Neural progenitor cell (in vitro differentiated cells): ENCODE measurements around the gene CXCL3. TPM values are rescaled to one million over a fixed set of nuclear protein-coding genes. Genes with fewer than 3 reads are reported as not detected.

Source experiments
- DNase-seq: peaks from one replicate; pipeline ENCODE4 v3.0.0-alpha.2; 2016; ENCODE audit warnings: low spot score
- H2AFZ ChIP-seq: fragments of 200-600 bp; sonication (generic); replicated peaks from 2 replicates; pipeline ENCODE4 v1.6.1; 2016; ENCODE audit warnings: antibody characterized with exemption
- H3F3A ChIP-seq: fragments of 200-600 bp; sonication (generic); 2 replicates; pipeline ENCODE4 v1.6.1; 2016; ENCODE audit warnings: antibody characterized with exemption, low read depth
- H3K27ac ChIP-seq: fragments of 200-600 bp; sonication (generic); 2 replicates; pipeline ENCODE4 v1.5.1; 2016; ENCODE audit warnings: mild to moderate bottlenecking
- H3K27me3 ChIP-seq: fragments of 200-600 bp; sonication (generic); 2 replicates; pipeline ENCODE4 v1.6.1; 2016; ENCODE audit warnings: mild to moderate bottlenecking, moderate library complexity
- H3K36me3 ChIP-seq: fragments of 200-600 bp; sonication (generic); 2 replicates; pipeline ENCODE4 v1.5.1; 2016
- H3K4me1 ChIP-seq: fragments of 200-600 bp; sonication (generic); 2 replicates; pipeline ENCODE4 v1.6.1; 2016; ENCODE audit warnings: mixed run types
- H3K4me2 ChIP-seq: fragments of 200-600 bp; sonication (generic); 2 replicates; pipeline ENCODE4 v1.6.1; 2016
- H3K4me3 ChIP-seq: fragments of 200-600 bp; sonication (generic); 2 replicates; pipeline ENCODE4 v1.5.1; 2016
- H3K79me2 ChIP-seq: fragments of 200-600 bp; sonication (generic); 2 replicates; pipeline ENCODE4 v1.6.1; 2016; ENCODE audit warnings: low read depth
- H3K9ac ChIP-seq: fragments of 200-600 bp; sonication (generic); 2 replicates; pipeline ENCODE4 v1.6.1; 2016
- H3K9me3 ChIP-seq: fragments of 200-600 bp; sonication (generic); 2 replicates; pipeline ENCODE4 v1.5.1; 2016; ENCODE audit warnings: low read depth
- H4K20me1 ChIP-seq: fragments of 200-600 bp; sonication (generic); 2 replicates; pipeline ENCODE4 v1.6.1; 2016; ENCODE audit warnings: low read depth
- H3K27ac Mint-ChIP-seq: 3 replicates; pipeline ENCODE4 v1.8.0; 2021; ENCODE audit warnings: mixed read lengths
- H3K27me3 Mint-ChIP-seq: 2 replicates; pipeline ENCODE4 v1.8.0; 2022; ENCODE audit warnings: low read depth, mild to moderate bottlenecking, inconsistent platforms, moderate library complexity, mixed read lengths; ENCODE audit not compliant: insufficient read depth
- H3K36me3 Mint-ChIP-seq: 3 replicates; pipeline ENCODE4 v1.8.0; 2021; ENCODE audit warnings: mixed read lengths
- H3K4me1 Mint-ChIP-seq: 3 replicates; pipeline ENCODE4 v1.8.0; 2021; ENCODE audit warnings: mixed read lengths
- H3K4me3 Mint-ChIP-seq: 3 replicates; pipeline ENCODE4 v1.8.0; 2021; ENCODE audit warnings: mild to moderate bottlenecking, moderate library complexity, mixed read lengths
- H3K9me3 Mint-ChIP-seq: 3 replicates; pipeline ENCODE4 v1.8.0; 2020; ENCODE audit warnings: mixed read lengths
- EZH2 ChIP-seq: fragments of 200-600 bp; sonication (generic); IDR thresholded peaks from 2 replicates; pipeline ENCODE4 v1.6.1; 2017; ENCODE audit warnings: antibody characterized with exemption, mild to moderate bottlenecking, moderate library complexity
- EZH2phosphoT487 ChIP-seq: fragments of 200-600 bp; sonication (generic); IDR thresholded peaks from 2 replicates; pipeline ENCODE4 v1.6.1; 2017; ENCODE audit warnings: antibody characterized with exemption
- total RNA-seq: library from RNA; depleted of rRNA; stranded (reverse); fragments of >200 nt; gene quantifications from 2 replicates; pipeline ENCODE4 v1.2.3, GENCODE V29; 2015; ENCODE audit warnings: low replicate concordance
- TF ChIP-seq, protein P1 (sequence below): fragments of 200-600 bp; sonication (generic); IDR thresholded peaks from 2 replicates; pipeline ENCODE4 v1.5.1; 2017; ENCODE audit warnings: antibody characterized with exemption, mild to moderate bottlenecking

The CXCL3 gene
- total RNA-seq: 1.5 and 2.0 TPM in 2 replicates

DNA sequence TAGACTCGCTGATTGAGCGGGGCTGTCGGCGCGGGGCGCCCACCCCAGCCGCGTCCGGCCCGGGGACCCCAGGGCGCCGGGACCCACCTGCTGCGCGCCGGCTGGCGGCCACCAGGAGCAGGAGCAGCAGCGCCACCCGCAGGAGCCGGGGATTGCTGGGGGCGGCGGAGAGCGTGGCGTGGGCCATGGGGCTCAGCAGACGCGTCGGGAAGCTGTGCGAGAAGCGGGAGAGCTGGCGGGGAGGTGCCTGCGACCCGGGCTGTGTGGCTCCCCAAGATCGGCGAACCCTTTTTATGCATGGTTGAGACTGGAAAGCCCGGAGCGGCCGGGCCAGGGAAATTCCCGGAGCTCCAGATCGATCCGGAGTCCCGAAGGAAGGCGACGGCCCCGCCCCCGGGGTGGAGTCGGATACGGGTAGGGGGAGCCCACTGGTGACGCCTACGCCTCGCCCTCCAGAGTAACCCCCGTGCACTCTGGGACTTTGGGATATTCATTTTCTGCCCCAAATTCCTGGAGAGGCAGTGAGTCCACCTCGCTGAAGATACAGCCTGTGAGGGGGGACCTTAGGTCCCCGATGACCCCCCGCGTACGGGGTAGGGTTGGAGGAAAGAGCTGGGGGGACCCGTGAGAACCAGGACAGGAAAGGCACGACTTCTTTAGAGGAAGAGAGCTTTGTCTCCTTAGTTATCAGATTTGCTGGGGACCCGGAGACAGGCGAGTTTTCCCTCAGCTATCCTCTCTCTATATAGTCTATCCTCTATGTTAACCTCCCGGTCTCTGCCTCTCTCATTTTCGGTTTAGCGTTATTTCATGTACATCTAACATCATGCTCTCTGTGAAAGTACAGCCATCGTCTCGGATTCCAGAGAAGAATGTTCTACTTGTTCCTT, at the start of gene CXCL3:
TSS of gene CXCL3 (minus strand) at position 265 of the 890 bp plus-strand sequence. CDS start at position 187, 78 bp downstream.
- H3K9ac ChIP-seq: no peak within 1 kb of the TSS
- peak within 1 kb of the TSS; percentile 86 for H3K4me3 ChIP-seq
- H3K27ac Mint-ChIP-seq: peak within 1 kb of the TSS; percentile 31
- no peaks in the 10 kb centered on the region for H3K36me3 ChIP-seq
- TF ChIP-seq, protein P1, sequence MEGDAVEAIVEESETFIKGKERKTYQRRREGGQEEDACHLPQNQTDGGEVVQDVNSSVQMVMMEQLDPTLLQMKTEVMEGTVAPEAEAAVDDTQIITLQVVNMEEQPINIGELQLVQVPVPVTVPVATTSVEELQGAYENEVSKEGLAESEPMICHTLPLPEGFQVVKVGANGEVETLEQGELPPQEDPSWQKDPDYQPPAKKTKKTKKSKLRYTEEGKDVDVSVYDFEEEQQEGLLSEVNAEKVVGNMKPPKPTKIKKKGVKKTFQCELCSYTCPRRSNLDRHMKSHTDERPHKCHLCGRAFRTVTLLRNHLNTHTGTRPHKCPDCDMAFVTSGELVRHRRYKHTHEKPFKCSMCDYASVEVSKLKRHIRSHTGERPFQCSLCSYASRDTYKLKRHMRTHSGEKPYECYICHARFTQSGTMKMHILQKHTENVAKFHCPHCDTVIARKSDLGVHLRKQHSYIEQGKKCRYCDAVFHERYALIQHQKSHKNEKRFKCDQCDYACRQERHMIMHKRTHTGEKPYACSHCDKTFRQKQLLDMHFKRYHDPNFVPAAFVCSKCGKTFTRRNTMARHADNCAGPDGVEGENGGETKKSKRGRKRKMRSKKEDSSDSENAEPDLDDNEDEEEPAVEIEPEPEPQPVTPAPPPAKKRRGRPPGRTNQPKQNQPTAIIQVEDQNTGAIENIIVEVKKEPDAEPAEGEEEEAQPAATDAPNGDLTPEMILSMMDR: peak; percentile 57
- no peak for TF ChIP-seq EZH2
- peaks cover 15% of the 10 kb centered on the region for H3K4me1 Mint-ChIP-seq
- no peaks in the 10 kb centered on the region for H3K79me2 ChIP-seq
- H3K27me3 Mint-ChIP-seq: peaks cover 4% of the 10 kb centered on the region
- H3K27ac ChIP-seq: no peak within 1 kb of the TSS
- H2AFZ ChIP-seq: peak within 1 kb of the TSS; percentile 100
- H4K20me1 ChIP-seq: no peaks in the 10 kb centered on the region
- H3K9me3 Mint-ChIP-seq: no peaks in the 10 kb centered on the region
- H3K4me3 Mint-ChIP-seq: peak within 1 kb of the TSS; percentile 88
- peak within 1 kb of the TSS; percentile 96 for H3K4me2 ChIP-seq
- no peaks in the 10 kb centered on the region for H3K36me3 Mint-ChIP-seq
- H3K4me1 ChIP-seq: peaks cover 13% of the 10 kb centered on the region
- DNase-seq: peak; percentile 84
- H3F3A ChIP-seq: no peaks in the 10 kb centered on the region
- H3K9me3 ChIP-seq: no peaks in the 10 kb centered on the region
- peaks cover 34% of the 10 kb centered on the region for H3K27me3 ChIP-seq

DNA sequence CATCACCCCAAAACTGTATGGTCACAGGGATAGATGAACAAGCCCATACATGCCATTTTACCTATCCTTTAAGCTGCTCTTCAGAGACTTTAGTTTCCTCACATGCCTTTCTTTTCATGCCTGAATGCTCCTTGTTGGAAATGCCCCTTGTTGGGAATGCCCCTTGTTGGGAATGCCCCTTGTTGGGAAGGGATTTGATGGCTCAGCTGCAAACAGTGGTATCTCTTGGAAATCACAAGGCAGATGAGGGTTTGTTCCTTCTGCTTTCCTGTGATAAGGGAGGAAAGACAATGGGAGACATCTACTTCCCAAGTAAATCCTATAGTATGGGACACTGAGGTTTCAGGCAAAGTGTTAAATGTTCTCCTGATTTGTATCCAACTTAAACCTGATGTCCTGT, 49.0 kb upstream of the CXCL3 start:
- H3K9ac ChIP-seq: no peak overlapping the region
- Mint-ChIP-seq H3K9me3 (no peaks in the 10 kb centered on the region), H3K27ac (no peak overlapping the region), H3K4me3 (no peak overlapping the region), H3K36me3 (no peaks in the 10 kb centered on the region), H3K4me1 (no peaks in the 10 kb centered on the region), H3K27me3 (peaks cover 5% of the 10 kb centered on the region)
- TF ChIP-seq, protein P1: no peak
- no peak for TF ChIP-seq EZH2
- TF ChIP-seq EZH2phosphoT487: no peak
- DNase-seq: peak; percentile 33
- H3K79me2 ChIP-seq: no peaks in the 10 kb centered on the region
- H2AFZ ChIP-seq: no peak overlapping the region
- no peaks in the 10 kb centered on the region for H3F3A ChIP-seq
- peaks cover 4% of the 10 kb centered on the region for H3K4me1 ChIP-seq
- no peak overlapping the region for H3K4me3 ChIP-seq
- H3K27me3 ChIP-seq: no peaks in the 10 kb centered on the region
- no peaks in the 10 kb centered on the region for H3K36me3 ChIP-seq
- no peak overlapping the region for H3K27ac ChIP-seq
- no peaks in the 10 kb centered on the region for H4K20me1 ChIP-seq
- H3K4me2 ChIP-seq: no peak overlapping the region
- H3K9me3 ChIP-seq: no peaks in the 10 kb centered on the region

DNA sequence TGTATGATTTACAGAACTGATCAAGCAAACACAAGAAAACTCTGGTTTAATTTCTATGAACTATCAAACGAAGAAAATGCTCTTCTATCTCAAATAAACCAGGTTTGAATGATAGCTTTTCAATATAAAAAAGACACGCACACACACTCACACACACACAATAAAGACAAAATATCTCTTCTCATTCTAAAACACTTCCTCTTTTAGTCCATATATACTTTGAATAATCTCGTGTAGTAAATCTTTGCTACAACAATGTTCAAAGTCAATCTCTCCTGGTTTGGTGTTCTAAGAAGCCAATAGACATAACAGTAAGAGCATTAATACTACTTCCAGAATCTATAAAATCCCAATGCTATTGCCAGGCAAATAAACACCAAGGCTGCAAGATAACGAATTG, 47.2 kb upstream of the CXCL3 start:
- Mint-ChIP-seq H3K36me3 (no peaks in the 10 kb centered on the region), H3K9me3 (no peaks in the 10 kb centered on the region), H3K4me1 (no peaks in the 10 kb centered on the region), H3K4me3 (no peak overlapping the region), H3K27me3 (peaks cover 5% of the 10 kb centered on the region), H3K27ac (no peak overlapping the region)
- Histone ChIP-seq H3K4me2 (no peak overlapping the region), H4K20me1 (no peaks in the 10 kb centered on the region), H3F3A (no peaks in the 10 kb centered on the region), H2AFZ (no peak overlapping the region), H3K79me2 (no peaks in the 10 kb centered on the region), H3K9ac (no peak overlapping the region), H3K9me3 (no peaks in the 10 kb centered on the region), H3K36me3 (no peaks in the 10 kb centered on the region), H3K27me3 (no peaks in the 10 kb centered on the region), H3K27ac (no peak overlapping the region), H3K4me1 (peaks cover 4% of the 10 kb centered on the region), H3K4me3 (no peak overlapping the region)
- no peak for TF ChIP-seq EZH2phosphoT487
- TF ChIP-seq EZH2: no peak
- TF ChIP-seq, protein P1: no peak
- no peak for DNase-seq
